HG03571 (cell line): ENCODE results near the gene REXO1.
"Not testable (repeated sequence)": the region's sequence is repeated elsewhere in the genome, so short reads cannot be mapped to it uniquely, and the experiment has no call there.

Experiments
- ATAC-seq: cut with Tn5 transposase; IDR thresholded peaks from one replicate; pipeline ENCODE4 v1.9.1; 2021; ENCODE audit not compliant: unreplicated experiment

REXO1 gene

DNA sequence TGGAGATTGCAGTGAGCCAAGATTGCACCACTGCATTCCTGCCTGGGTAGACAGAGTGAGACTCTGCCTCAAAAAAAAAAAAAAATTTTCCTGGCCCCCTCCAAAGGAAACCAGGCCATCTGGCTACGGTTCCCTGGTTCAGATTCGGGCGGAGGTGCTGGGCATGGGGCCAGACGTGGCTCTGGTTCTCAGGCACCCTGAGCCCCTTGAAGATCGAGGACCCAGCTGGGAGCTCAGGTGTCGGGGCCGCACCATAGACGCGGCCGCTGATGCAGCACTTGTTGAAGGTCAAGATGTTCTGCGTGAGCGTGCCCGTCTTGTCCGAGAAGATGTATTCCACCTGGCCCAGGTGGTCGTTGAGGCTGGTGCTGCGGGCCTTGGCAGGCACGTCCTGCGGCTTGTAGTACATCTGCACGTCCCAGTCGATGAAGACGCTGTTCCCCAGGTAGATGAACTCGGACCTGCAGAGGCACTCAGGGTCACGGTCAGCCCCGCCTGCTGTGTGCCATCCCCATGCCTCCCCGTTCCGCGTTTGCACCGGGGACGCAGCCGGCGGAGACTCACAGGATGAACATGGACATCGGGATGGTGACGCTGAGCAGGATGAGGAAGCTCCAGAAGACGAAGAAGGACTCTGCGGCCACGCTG, 48.5 kb downstream of the REXO1 start:
- ATAC-seq, result no peak

DNA sequence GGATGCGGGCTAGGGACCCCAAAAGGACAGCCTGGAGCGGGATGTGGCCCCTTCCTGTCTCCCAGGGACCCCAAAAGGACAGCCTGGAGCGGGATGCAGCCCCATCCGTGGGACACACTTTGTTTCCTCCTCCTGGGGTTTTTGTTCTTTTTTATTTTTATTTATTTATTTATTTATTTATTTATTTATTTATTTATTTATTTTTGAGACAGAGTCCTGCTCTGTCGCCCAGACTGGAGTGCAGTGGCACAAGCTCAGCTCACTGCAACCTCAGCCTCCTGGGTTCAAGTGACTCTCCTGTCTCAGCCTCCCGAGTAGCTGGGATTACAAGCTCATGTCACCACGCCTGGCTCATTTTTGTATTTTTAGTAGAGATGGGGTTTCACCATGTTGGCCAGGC, 51.0 kb downstream of the REXO1 start:
- not testable (repeated sequence) for ATAC-seq

DNA sequence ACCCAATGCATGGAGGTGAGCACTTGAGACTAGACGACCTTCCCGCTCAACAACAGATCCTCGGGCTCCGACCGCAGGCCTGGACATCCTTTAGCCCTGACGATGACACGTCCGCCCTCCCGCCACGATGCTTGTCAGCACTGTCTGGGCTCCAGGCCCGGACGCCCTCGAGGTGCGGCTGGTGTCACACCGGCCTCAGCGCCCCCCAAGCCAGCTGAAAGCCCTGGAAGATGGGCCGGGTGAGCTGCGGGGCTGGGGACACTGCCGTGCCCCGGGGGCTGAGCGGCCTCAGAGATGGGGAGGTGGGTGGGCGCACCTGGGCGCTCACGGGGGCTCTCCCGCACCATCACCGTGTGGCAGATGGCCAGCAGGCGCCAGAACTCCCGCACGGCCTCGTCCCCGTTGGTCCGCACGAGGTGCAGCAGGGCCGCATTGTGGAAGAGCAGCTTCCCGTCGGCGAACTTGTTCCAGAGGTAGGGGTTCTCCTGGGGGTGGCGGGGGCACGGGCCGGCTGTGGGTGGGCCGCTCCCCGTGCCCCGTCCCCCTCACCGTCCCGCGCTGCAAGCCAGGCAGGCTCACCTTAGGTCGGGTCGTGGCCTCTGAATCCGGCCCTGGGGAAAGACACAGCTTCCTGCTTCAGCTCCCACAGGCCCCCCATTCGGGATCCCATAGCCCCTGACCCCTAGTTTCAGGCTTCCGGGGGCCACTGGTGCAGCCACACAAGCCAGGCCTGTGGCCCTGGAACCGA, 51.7 kb downstream of the REXO1 start:
- no peak for ATAC-seq

DNA sequence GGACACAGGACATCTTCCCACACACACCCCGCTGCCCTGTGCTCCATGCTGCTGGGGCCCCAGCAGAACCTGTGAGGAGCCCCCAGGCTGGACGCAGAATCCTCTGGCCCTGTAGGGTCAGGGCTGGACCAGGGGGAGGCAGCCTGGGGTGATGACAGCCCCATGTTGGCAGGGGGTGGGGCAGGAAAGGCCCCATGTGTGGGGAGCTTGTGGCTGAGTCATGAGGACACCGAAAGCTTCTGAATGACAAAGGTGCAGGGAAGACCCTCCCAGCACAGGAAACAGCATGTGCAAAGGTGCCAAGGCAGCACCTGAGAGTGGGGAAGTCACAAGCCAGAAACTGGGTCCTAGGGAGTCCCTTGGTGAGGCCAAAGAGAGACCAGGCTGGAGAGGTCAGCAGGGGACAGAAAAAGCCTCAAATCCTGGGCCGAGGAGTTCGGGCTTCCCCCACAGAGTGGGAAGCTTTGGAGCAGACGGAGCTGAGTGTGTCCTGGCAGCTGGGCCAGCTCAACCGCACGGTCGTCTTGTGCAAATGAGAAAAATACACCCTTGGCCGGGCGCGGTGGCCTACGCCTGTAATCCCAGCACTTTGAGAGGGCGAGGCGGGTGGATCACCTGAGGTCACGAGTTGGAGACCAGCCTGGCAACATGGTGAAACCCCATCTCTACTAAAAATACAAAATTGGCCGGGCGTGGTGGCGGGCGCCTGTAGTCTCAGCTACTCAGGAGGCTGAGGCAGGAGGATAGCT, 53.7 kb downstream of the REXO1 start:
- ATAC-seq, result no peak

DNA sequence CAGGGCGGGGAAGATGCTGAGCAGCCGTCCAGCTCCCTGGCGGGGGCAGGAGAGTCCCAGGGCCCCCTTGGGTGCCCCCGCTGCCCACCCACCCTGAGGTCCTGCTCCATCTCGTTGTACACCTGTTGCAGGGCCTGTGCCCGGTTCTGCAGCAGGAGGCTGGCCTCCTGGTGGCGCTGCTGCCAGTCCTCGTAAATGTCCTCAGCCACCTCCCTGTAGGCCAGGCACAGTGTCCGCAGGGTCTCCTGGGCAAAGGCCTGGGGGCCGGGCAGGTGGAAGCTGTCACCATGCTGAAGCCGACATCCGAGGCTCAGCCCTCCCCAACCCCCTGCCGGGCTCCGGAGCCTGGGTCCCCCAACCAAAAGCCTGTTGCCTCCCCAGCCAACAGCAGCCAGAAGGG, 56.4 kb downstream of the REXO1 start:
- no peak for ATAC-seq

DNA sequence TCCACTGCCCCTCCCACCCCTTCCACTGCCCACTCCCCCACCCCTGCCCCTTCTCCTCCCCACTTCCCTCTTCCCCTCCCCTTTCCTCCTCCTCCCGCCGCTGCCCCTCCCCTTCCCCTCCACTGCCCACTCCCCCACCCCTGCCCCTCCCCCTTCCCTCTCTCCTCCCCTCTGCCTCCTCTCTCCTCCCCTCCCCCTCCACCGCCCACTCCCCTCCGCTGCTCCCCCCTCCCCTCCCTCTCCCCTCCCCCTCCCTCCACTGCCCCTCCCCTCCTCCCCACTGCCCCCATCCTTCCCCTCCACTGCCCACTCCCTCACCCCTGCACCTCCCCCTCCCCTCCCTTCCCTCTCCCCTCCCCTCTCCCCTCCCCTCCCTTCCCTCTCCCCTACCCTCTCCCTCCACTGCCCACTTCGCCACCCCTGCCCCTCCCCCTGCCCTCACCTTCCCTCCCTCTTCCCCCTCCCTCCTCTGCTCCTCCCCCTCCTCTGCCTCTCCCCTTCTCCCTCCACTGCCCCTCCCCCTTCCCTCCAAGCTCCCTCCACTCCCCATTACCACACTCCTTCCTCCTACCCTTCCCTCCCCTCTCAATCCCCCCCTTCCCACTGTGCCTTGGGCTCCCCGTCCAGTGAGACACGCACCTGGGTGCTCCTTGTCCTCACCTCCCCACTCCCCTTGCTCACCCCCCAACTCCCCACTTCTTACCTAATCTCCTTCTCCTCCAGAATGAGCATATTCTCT, 58.1 kb downstream of the REXO1 start:
- ATAC-seq, result no peak

DNA sequence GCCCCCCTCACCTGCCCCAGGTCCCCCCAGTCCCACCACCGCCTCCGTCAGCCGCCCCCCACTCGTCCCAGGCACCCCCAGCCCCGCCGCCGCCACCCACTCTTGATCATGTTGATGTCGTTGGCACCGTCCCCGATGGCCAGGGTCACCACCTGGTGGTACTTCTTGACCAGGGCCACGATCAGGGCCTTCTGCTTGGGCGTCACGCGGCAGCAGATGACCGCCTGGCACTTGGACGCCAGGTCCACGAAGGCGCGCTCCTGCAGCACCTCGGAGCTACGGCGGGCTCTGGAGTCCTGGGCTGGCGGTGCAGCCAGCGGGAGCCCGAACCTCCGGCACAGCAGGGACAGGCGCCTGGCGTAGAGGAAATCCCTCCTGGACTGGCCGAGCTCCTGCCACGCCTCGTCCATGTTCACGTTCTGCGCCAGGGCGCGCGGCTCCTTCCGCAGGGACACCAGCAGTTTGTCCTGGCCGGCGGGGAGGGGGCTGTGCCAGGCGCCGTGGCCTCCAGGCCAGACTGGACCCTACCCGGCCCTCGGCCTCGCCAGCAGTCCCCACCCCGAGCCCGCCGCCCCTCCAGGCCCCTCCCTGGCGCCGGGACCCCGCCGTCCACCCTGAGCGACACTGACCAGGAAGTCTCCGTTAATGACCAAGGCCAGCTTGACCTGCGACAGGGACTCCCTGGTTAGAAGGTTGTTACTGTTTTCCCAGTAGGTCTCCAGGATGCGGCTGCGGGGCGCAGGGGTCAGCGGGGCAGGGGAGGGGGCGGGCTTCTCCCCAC, 58.8 kb downstream of the REXO1 start:
- ATAC-seq, result no peak

DNA sequence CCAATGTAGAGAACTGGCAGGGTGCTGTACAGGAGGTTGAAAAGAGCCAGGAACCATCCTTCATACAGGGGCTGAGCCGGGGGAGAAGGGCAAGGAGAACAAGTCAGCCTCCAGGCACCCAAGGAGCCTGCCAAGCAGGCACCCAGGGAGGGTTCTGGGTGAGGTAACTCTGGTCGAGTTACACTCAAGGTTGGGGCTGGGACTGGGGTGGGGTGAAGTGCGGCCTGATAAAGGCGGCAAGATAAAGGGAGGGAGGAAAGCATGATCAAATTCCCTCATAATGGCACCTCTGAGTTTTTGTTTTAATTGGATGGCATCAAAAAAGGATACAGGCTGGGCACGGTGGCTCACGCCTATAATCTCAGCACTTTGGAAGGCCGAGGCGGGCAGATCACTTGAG, 61.2 kb downstream of the REXO1 start:
- ATAC-seq, result no peak

DNA sequence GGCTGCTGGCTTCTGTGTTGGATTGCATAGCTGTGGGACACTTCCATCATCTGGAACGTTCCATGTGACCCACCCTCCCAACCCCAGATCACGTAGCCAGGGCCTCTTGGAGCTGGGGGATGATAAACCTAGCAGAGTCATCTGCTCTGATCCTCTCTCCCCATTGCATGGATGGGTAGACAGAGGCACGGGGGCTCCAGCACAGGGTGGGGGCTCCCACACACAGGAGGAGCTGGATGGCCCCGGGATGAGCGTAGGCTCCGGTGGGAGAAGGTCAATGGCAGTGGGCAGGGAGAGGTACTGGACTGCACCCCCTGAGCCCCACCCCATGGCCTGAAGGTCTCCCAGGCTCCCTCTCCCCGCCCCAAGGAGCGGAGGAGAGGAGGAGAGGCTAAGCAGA, 61.6 kb downstream of the REXO1 start:
- ATAC-seq, result no peak

DNA sequence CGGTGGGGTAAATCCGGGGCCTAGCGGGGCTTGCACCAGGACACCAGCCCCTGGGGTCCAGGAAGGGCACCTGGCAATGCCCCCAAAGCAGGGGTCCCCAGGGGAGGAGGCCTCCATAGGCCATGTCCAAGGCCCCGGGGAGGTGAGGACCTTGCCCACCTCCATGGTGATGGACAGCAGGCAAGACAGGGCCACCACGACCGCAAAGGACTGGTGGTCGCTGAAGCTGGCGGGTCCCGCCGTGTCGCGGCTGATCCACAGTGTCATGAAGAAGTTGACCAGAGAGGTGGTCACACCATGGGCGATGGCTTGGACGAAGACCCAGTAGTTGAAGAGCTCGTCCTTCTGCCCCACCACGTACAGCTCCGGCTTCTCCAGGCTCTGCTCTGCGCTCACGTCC, 63.0 kb downstream of the REXO1 start:
- no peak for ATAC-seq

DNA sequence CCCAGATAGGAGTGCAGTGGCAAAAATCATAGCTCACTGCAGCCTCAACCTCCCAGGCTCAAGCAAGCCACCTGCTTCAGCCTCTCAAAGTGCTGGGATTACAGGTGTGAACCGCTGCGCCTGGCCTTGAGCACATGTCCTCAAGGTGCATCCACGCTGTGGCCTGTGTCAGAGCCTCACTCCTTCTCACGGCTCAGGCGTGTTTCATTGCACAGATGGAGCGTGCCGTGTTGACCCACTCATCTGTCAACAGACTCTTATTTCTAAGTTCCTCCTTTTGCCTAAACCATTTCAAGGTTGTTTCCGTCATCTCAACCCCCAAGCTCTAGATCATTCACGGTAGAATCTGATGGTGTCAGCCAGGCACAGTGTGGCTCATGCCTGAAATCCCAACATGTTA, 64.4 kb downstream of the REXO1 start:
- no peak for ATAC-seq

DNA sequence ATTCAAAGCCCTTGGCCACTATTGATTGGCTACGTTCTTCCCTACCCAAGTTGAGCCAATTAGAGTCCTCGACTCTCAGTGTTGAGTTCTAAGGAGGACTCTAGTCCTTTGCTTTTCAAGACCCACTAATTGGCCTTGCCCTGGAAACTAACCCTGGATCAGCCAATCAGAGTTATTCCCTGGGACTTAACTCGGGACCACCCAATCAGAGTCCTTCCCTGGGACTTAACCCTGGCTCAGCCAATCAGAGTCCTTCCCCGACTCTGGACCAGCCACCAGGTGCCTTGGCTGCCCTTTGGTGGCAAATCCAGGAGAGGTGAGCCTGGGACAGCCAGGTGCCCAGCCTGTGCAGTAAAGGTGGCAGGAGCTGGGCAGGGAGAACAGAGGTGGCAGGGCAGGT, 64.9 kb downstream of the REXO1 start:
- ATAC-seq, result no peak

DNA sequence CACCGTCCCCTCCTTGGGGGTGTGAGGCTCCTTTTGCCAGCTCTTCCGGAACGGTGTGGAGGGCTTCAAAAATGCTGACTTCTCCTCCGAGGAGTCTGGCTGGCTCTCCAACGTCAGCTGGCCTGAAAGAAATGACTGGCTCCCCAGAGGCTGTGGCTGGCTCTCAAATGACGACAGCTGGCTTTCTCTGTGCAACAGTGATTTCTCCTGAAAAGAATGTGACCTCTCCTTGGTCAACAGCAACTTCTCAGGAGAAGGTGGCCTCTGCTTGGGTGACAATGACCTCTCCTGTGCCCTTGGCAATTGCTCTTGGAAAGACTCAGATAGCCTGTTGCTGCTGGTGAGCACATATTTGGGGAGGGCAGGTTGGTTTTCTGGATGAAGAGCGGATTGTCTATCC, 65.8 kb downstream of the REXO1 start:
- no peak for ATAC-seq

DNA sequence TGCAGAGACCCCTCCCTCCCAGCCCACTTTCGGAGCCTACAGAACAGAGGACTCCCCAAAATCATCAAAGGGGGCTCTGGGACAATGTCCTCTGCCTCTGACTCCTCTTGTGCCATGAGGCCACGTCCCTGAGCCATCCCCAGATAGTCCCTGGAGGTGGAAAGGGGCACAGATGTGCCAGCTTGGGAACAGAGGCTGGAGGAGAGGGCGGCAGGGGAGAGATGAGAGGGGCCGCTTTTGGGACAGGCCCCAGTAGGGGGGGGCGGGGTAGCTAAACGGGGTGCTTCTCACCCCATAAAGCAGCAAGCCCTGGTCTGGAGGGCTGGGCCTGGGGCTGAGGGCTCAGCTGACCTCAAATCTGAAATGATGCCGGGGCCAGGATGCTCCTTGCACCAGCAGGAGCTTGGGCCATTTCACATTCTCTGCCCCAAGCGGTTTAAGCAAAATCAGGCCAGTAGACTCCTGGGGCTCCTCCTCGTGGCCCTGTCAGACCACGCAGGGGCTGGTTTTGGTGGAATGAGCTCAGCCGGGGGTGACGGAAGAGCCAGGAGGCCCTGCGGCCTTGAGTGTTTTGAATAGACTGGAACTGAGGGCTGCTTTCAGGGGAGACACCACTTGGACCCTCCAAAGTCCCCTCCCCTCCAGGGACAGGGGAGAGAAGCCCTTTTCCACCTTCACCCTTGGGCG, 67.9 kb downstream of the REXO1 start:
- ATAC-seq, result no peak

DNA sequence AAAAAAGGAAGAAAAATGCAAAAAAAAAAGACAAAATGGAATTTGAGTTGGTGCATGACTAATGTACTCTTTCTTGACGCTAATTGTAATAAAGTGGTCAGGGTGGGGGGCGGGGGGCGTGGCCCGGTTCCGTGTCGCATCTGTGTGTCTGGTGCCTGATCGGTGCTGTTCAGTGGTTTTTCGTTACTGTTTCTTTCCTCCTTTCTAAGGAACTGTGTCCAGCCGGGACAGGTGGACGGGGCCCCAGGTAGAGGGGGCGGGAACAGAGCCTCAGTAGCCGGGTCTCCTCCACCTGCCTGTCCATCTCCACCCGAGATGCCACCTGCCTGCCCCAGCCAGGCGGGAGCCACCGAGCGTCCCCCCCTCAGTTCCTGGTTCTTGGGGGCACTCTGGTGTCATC, 68.7 kb downstream of the REXO1 start:
- no peak for ATAC-seq

DNA sequence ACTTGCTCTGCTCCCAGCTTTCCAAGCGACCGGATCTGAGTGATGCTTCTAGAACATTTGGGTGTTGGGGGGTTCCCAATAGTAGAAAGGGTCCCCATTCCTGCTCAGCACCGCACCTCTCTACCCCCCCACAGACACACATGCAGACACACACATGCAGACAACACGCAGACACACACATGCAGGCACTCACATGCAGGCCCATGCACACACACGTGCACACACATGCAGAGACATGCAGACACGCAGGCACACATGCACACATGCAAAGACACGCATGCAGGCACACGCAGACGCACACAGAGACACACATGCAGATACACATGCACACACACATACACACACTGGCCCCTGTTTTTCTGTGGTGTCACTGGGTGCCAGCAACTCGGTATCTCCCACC, 71.1 kb downstream of the REXO1 start:
- no peak for ATAC-seq

DNA sequence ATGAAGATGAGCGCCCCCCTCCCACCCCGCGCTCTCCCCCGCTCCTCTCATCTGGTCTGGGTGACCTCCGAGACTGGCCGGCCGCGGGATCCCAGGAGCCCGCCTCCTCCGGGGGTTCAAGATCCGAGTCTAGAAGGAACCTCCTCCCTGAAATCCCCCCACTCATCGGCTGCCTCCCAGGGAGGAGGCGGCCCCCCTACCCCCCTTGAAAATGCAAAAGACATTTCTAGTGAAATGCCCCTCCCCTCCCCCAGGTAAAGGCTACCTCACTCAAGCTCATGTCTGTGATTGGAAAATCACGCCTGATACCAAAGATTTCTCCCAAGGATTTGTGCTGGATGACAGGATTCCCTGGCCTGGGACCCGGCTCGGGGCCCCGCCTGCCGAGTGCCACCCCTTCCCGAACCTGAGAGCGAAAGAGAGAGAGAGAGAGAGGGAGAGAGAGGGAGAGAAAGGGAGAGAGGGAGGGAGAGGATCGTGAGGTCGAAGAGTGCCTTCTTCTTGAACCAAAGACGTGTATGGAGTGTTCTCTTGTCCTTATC, 71.6 kb downstream of the REXO1 start:
- no peak for ATAC-seq

DNA sequence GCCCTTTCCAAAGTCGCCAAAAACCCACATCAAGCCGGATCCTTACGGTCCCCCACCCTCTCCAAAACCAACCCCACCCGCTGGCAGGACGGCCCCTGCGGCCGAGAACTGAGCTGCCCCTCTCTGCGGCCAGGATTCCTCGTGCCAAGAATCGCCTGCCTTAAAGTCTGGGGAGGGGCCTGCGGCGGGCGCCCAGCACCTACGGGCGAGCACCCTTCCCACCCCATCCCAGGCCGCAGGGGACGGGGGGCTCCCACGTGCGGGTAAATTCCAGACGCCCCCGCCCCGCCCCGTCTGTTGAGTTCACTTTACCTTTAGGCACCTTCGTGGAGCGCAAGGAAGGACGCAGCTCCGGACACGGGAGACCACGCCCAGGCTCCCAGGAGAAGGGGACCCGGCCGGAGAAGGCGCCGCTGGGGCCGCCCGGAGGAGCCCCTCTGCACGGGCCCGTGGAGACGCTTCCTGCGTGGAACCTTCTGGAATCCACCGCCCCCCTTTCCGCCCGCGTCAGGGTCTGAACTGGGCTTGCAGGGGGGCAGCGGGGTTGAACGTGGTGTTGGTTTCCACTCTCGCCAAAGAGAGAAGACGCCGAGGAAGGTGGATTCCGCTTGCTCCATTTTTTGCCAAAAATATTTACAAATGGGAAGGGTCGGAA, 72.2 kb downstream of the REXO1 start:
- ATAC-seq, result no peak

DNA sequence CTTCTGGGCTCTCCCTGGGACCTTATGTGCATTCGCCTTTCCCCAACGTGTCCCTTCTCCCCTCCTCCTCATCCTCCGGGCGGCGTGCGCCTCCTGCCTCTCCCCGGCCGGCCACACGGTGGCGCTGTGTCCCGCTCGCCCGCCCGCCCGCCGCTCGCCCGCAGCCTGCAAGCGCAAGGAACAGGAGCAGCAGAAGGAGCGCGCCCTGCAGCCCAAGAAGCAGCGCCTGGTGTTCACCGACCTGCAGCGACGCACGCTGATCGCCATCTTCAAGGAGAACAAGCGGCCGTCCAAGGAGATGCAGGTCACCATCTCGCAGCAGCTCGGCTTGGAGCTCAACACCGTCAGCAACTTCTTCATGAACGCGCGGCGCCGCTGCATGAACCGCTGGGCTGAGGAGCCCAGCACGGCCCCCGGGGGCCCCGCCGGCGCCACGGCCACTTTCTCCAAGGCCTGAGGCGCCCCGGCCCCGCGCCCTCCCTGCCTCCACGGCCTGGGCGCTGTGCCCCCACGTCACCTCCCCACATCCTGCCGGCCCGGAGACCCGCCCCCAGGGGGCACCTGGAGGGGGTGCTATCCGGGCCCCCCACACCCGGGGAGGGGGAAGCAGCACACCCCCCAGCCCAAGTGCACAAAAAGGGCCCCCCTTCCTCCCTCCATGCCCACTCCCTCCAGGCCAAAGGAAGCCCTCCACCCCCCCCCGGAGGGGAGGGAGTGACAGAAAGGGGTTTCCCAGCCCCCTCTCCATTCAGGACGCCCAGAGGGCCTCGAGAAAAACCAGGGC, 73.1 kb downstream of the REXO1 start:
- no peak for ATAC-seq
